Hypothalamus (tissue), 51 donors: ENCODE measurements around the gene UVRAG.

ENCODE experiments used
- DNase-seq, 51 donors: peaks; one replicate each; lab custom pipeline; 2025; lab: John Stamatoyannopoulos, UW

Gene UVRAG

GRCh38 chr11:76156971-76157427 lies 342.0 kb downstream of the UVRAG start:
- DNase-seq = no peak

- no peak for DNase-seq
These were observed 342.9 kb downstream of the UVRAG start for GRCh38 chr11:76157891-76158290.

GRCh38 chr11:76158394-76159302 lies 343.6 kb downstream of the UVRAG start:
- no peak for DNase-seq

GRCh38 chr11:76159303-76159937 lies 344.4 kb downstream of the UVRAG start:
- DNase-seq = no peak

- no peak for DNase-seq
These were observed 345.1 kb downstream of the UVRAG start for GRCh38 chr11:76159983-76160661.

GRCh38 chr11:76160856-76161255 lies 345.8 kb downstream of the UVRAG start:
- DNase-seq = no peak

GRCh38 chr11:76161261-76161961 lies 346.4 kb downstream of the UVRAG start:
- no peak for DNase-seq

- DNase-seq = no peak
These were observed 347.6 kb downstream of the UVRAG start for GRCh38 chr11:76162336-76163288.

GRCh38 chr11:76163289-76163880 lies 348.4 kb downstream of the UVRAG start:
- DNase-seq = no peak

GRCh38 chr11:76164081-76164480 lies 349.1 kb downstream of the UVRAG start:
- DNase-seq = no peak

GRCh38 chr11:76164861-76165751 lies 350.1 kb downstream of the UVRAG start:
- DNase-seq = no peak

GRCh38 chr11:76166314-76166713 lies 351.3 kb downstream of the UVRAG start:
- DNase-seq = no peak

- no peak for DNase-seq
These were observed 352.6 kb downstream of the UVRAG start for GRCh38 chr11:76167590-76167989.

GRCh38 chr11:76169473-76169896 lies 354.5 kb downstream of the UVRAG start:
- DNase-seq = no peak

GRCh38 chr11:76170468-76170867 lies 355.5 kb downstream of the UVRAG start:
- no peak for DNase-seq

- no peak for DNase-seq
These were observed 357.6 kb downstream of the UVRAG start for GRCh38 chr11:76172583-76172982.

- no peak for DNase-seq
These were observed 358.7 kb downstream of the UVRAG start for GRCh38 chr11:76173663-76174062.

- no peak for DNase-seq
These were observed 359.3 kb downstream of the UVRAG start for GRCh38 chr11:76174330-76174729.
